ENCODE data around the gene LTF. TPM values are rescaled to one million over a fixed set of nuclear protein-coding genes. Genes with fewer than 3 reads are reported as not detected.

Gene LTF
- total RNA-seq, 4 donors from 2014 or later, result 0.62 to 5.1 (median 1.1) TPM

- in situ Hi-C loops (cut with MboI; ENCODE audit: low sequenced_read_pairs in 4 of 4) (no loop called here), intact Hi-C loops (cut with DNase I; ENCODE audit: low total_unique reads) (loop anchor here (10.0 kb wide), 1 partner anchor 136 kb away; no protein-coding TSS in a partner anchor)
- H3K27ac ChIP-seq, result no peak overlapping the region
- no peak for ATAC-seq
- H3K4me1 ChIP-seq, result peaks cover 0 to 12% of the 10 kb centered on the region in 2 donors
- no peak overlapping the region for H3K4me3 ChIP-seq
- H3K9me3 ChIP-seq, result no peaks in the 10 kb centered on the region
- no peaks in the 10 kb centered on the region for H3K27me3 ChIP-seq
- H3K36me3 ChIP-seq, result no peaks in the 10 kb centered on the region
- TF ChIP-seq CTCF (IDR thresholded peaks at IDR 0.05 in 4 of 5, conservative IDR thresholded peaks at IDR 0.05 in 1 of 5), result no peak
- TF ChIP-seq POLR2A (IDR thresholded peaks at IDR 0.05), result no peak
- no peak for DNase-seq
Observed at GRCh38 chr3:46420931-46421330, 43.8 kb downstream of the LTF start.

GRCh38 chr3:46419816-46420215 is 44.9 kb downstream of the LTF start:
- H3K4me3 ChIP-seq, result no peak overlapping the region
- no peak overlapping the region for H3K27ac ChIP-seq
- DNase-seq, result no peak
- peaks cover 0 to 16% of the 10 kb centered on the region in 2 donors for H3K4me1 ChIP-seq
- intact Hi-C loops (cut with DNase I; ENCODE audit: low total_unique reads), result loop anchor here (10.0 kb wide), 1 partner anchor 135 kb away; no protein-coding TSS in a partner anchor
- in situ Hi-C loops (cut with MboI; ENCODE audit: low sequenced_read_pairs in 4 of 4), result no loop called here
- ATAC-seq, result no peak
- TF ChIP-seq CTCF (IDR thresholded peaks at IDR 0.05 in 4 of 5, conservative IDR thresholded peaks at IDR 0.05 in 1 of 5) (no peak), POLR2A (IDR thresholded peaks at IDR 0.05) (no peak)
- H3K27me3 ChIP-seq, result no peaks in the 10 kb centered on the region
- H3K36me3 ChIP-seq, result no peaks in the 10 kb centered on the region
- H3K9me3 ChIP-seq, result no peaks in the 10 kb centered on the region

- DNase-seq (no peak), ATAC-seq (no peak)
- Histone ChIP-seq H3K36me3 (no peaks in the 10 kb centered on the region), H3K9me3 (no peaks in the 10 kb centered on the region), H3K27me3 (no peaks in the 10 kb centered on the region), H3K4me1 (peaks cover 3 to 19% of the 10 kb centered on the region in 2 donors), H3K4me3 (no peak overlapping the region), H3K27ac (no peak overlapping the region)
- no peak for TF ChIP-seq CTCF (IDR thresholded peaks at IDR 0.05 in 4 of 5, conservative IDR thresholded peaks at IDR 0.05 in 1 of 5)
- no peak for TF ChIP-seq POLR2A (IDR thresholded peaks at IDR 0.05)
- in situ Hi-C loops (cut with MboI; ENCODE audit: low sequenced_read_pairs in 4 of 4), result no loop called here
- intact Hi-C loops (cut with DNase I; ENCODE audit: low total_unique reads), result no loop called here
Observed at GRCh38 chr3:46417841-46418611, 46.7 kb downstream of the LTF start.

GRCh38 chr3:46416811-46417510 is 47.7 kb downstream of the LTF start:
- Histone ChIP-seq H3K27me3 (no peaks in the 10 kb centered on the region), H3K4me3 (no peak overlapping the region), H3K36me3 (no peaks in the 10 kb centered on the region), H3K4me1 (peaks cover 8 to 27% of the 10 kb centered on the region in 2 donors), H3K9me3 (no peaks in the 10 kb centered on the region), H3K27ac (no peak overlapping the region)
- intact Hi-C loops (cut with DNase I; ENCODE audit: low total_unique reads), result no loop called here
- TF ChIP-seq POLR2A (IDR thresholded peaks at IDR 0.05) (no peak), CTCF (IDR thresholded peaks at IDR 0.05 in 4 of 5, conservative IDR thresholded peaks at IDR 0.05 in 1 of 5) (no peak)
- in situ Hi-C loops (cut with MboI; ENCODE audit: low sequenced_read_pairs in 4 of 4), result no loop called here
- no peak for ATAC-seq
- DNase-seq, result no peak

Data from gastrocnemius medialis (tissue), 4 donors.